DMS79 treated with DMSO at 0.1 percent for 48 hours (cell line): ENCODE results near the gene CAMK2N1.

Experiments used
- DNase-seq: peaks from one replicate; lab custom pipeline; 2025; lab: John Stamatoyannopoulos, UW

Gene CAMK2N1

GRCh38 chr1:20478057-20478635, 7.9 kb downstream of the CAMK2N1 start:
- no peak for DNase-seq

DNA sequence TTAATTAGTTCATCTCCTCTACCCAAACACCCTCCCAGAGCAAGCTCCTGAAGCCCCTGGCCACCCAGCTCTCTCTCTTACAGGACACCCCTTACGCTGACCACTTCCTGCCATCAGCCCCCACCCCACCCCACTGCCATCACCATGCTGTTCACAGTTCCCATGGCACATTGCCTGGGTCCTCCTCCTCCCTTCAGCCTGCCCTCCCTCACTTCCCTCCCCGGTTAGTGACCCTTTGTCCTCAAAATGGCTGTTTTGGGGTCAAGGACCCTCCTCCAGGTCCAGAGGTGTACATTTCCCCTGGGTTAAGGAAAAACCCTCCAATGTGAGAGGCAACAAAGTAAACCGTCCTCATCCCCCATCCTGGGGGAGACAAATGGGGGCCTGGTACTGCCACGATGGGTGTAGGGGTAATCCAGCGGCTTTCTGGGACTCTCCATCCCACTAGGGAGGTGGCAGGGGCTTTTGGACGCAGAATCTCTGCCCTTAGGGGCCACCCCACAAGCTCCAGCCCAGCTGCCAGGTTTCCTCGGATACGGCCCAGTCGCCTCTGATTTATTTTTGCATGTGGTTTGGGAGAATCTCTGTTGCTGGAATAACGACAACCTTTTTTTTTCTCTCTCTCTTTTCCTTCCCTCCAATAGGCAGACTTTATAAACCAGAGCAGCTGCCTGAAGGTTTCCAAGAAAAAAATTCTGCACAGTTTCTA, 8.5 kb downstream of the CAMK2N1 start:
- DNase-seq, result no peak

DNA sequence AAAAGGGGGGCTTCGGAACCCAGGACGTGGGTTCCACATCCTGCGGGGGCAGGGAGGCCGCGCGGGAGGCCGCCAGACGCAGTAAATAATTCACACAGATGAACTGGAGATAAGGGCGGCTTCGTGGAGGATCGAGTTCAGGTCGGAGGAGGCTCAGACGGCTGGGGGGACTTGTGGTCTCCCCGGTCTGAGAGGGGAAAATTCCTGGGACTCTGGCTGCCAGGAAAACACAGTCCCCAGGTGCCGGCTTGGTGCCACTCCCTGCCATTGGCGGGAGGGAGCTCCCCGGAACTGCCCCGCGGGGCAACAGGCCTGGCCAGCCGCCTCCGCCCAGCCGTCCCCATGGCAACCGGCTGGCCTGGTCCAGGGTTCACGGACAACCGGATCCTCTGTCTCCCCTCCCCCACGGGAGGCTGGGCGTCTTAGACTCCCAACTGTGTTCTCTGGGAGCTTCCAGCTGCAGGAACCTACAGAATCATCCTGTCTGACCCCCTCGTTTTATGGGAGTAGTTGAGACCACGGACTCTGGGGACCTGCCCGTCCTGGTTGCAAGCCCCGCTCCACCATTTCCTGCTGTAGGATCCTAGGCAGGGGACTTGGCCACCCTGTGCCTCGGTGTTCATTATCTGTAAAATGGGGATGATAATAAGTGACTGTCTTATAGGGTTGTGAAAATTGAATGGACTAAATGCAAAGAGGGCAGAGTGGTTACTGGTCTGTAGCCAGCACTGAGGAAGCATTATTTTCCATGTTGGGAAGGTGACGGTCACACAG, 9.6 kb downstream of the CAMK2N1 start:
- DNase-seq, result no peak

DNA sequence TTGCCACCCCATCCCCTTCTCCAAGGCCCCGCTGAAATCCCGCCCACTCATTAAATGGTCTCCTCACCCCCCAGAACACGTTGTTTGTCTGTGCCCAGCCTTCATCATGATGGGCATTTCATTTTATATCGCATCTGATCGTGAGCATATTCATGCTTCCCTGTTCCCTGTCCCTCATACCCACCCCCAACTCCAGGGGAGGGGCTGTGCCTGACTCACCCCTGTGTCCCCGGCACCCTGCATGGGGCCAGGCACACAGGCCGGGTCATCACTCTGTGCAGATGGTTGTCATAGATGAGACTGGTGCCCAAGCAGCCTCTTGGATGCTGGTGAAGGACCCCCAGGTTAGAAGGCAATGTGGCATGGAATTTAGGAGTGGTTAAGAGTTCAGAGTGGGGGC, 11.0 kb downstream of the CAMK2N1 start:
- DNase-seq, result no peak

GRCh38 chr1:20474333-20474975, 11.6 kb downstream of the CAMK2N1 start:
- no peak for DNase-seq

DNA sequence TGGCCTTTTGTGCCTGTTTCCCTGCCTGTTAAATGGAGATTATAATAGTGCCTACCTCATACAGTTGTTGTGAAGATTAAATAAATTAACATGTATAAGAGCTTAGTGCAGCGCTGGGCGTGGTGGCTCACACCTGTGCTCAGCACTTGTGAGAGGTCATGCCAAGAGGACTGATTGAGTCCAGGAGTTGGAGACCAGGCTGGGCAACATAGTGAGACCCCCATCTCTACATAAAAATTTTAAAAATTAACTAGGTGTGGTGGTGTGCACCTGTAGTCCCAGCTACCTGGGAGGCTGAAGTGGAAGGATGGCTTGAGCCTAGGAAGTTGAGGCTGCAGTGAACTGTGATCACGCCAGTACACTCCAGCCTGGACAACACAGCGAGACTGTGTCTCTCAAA, 12.1 kb downstream of the CAMK2N1 start:
- DNase-seq, result no peak

- DNase-seq, result no peak
Measured at GRCh38 chr1:20472860-20473711, 12.9 kb downstream of the CAMK2N1 start.

DNA sequence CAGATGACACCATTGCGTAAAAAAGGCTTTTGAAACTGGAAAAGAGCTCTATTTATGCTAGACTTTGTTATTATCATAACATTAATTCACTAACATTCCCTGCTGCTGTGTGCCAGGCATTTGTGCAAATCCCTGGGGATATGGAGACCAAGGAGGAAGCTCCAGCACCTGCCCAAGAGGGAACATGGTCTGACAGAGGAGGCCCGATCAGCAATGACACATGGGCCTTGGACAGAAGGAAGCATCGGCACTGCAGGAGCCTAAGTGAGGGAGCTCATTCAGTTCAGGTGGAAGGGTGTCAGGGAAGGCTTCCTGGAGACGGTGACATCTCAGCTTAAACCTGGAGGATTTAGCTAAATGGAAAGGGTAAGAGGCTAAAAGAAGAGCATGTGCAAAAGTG, 13.9 kb downstream of the CAMK2N1 start:
- no peak for DNase-seq

- no peak for DNase-seq
Measured at GRCh38 chr1:20470194-20470593, 15.8 kb downstream of the CAMK2N1 start.

DNA sequence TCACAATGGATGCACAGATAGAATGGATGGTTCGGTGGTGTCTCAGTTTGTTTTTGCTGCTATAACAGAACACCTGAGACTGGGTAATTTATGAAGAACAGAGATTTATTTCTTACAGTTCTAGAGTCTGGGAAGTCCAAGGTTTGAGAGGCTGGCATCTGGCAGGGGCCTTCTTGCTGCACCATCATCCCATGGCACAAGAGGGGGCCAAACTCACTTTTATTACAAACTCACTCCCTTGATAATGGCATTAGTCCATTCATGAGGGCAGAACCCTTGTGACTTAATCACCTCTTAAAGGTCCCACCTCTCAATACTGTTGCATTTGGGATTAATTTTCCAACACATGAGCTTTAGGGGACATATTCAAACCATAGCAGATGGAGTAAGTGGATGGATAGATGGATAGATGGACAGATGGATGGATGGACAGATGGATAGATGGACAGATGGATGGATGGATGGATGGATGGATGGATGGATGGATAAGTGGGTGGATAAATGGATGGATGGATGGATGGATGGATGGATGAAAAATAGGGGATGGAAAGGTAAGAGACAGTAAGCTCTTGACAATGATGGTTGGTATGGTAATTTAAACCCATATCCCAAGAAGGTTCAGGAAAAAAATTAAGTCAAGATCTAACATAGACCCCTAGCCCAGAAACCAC, 16.5 kb downstream of the CAMK2N1 start:
- DNase-seq, result no peak

DNA sequence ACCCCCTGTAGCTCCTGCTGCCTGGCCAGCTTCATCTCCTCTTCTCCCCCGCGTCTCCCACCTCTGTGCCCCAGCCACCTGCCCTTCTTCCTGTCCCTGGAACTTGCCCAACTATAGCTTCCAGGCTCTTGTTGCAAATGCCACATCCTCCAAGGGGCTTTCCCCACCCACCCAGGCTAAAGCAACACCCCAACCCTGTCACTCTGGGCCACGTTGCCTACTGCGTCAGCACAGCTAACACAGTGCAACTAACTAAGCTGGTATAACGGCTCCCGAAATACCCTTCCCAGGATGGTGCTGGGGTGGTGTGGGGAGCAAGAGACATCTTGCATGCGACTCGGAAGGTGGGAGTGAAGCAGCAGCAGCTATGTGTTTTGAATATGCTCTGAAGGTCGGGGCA, 19.7 kb downstream of the CAMK2N1 start:
- DNase-seq, result no peak

DNA sequence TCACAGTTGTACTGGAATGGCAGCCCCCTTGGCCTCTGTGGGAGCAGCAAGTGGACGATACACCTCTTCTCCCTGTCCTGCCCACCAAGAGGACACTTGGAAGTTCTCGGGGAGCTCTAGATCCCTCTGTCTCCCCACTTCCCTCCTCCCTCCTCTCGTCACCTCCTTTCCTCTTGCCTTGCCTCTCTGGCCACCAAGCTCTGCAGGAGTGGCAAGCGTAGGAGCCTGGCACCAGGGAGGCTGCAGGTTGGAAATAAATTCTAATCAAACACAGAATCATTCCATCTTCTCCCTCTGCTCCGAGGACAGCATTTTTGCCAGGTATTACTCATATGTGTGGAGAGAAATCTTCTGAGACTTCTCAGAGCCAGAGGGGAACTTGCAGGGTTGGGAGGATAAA, 20.8 kb downstream of the CAMK2N1 start:
- no peak for DNase-seq

- DNase-seq, result no peak
Measured at GRCh38 chr1:20463502-20463901, 22.5 kb downstream of the CAMK2N1 start.

DNA sequence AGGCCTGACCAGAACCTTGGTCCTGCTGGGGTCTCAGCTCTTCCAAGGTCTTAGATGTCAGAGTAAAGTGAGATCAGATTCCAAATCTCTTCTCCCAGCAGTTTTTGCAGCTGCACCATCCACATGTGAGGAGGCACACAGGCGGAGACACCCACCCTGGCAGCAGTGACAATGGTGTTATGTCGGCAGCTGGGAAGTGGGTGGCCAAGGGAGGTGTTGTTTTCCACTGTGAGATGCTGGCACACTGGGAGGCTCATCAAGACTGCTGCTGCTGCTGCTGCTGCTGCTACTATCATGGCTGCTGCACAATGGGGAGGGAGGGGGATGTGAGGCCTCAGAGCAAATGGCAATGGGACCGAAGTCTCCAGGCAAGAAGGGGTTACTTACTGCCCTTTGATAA, 23.6 kb downstream of the CAMK2N1 start:
- DNase-seq, result no peak

DNA sequence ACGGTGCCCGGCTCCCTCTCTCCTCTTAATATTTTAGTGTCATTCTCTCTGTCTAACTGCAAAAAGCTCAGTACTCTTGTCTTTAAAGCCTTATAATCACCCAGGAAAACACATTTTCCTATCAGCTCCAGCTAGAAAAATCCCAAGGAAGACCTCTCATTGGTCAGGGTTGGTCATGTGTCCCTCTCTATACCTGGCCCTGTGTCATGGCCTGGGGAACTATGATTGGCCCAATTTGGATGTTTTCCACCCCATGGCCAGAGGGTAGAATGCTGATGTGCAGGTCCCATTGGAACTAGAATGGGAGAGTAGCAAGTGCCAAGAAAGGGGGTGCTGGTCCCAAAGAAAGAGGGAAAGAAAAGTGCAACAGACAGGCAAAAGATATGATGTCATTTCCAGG, 27.3 kb downstream of the CAMK2N1 start:
- DNase-seq, result no peak

DNA sequence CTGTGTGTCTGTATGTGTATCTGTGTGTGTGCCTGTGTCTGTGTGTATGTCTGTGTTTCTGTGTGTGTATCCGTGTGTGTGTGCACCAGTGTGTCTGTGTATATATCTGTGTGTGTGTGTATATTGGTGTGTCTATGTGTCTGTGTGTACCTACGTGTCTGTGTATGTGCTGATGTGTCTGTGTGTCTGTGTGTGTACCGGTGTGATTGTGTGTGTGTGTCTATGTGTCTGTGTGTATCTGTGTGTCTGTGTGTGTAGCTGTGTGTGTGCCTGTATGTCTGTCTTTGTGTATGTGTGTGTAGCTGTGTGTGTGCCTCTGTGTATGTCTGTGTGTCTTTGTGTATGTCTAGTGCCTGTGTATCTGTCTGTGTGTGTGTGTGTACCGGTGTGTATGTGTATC, 32.0 kb downstream of the CAMK2N1 start:
- DNase-seq, result no peak

DNA sequence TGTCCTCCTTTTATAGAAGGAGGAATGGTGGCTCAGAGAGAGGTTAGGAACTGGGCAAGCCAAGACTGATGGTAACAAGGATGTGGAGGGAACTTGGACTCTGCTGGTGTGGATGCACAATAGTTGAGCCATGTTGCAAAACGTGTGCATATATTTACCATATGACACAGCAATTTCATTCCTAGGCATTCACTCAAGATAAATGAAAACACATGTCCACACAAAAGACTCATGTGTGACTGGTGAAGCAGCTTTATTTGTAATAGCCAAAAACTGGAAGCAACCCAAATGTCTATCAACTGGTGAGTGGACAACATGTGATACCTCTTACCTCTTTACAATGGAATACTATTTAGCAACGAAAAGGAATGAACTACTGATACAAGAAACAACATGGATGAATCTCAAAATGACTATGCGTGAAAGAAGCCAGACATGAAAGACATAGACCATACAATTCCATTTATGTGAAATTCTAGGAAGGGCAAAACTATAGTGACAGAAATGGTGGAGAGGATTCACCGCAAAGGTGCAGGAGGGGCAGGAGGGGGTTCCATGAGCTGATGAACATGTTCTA, 36.2 kb downstream of the CAMK2N1 start:
- no peak for DNase-seq

DNA sequence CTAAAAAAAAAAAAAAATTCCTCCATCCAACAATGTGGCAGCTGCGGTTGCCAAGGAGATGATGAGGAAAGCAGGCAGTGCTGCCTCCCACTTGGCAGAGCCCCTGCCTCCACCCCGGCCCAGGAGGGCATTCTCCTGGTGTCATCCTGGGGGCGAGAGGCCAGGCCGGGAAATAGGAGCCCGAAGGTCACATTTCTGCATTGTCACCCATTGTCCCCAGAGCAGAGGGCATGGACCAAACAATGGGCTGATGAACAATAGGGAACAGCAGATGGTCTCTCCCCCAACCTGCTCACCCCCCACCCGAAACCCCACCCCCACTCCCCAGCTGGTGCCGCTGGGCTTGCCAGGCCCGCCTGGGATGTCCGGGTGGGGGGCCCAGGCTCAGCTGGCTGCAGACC, 37.3 kb downstream of the CAMK2N1 start:
- no peak for DNase-seq

DNA sequence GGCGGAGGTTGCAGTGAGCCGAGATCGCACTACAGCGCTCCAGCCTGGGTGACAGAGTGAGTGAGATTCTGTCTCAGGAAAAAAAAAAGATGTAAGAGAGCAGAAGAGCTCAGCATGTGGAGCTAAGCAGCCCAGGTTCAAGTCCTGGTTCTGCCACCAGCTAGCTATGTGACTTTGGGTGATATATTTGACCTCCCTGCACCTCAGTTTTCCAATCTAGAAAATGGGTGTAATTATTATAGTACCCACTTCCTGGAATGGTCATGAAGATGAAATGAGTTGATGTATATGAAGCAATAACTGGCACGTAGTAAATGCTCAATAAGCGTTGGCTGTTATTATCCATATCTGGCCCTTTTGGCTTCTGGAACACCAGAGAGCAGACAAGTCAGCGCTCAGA, 38.2 kb downstream of the CAMK2N1 start:
- no peak for DNase-seq

GRCh38 chr1:20446796-20447195, 39.2 kb downstream of the CAMK2N1 start:
- no peak for DNase-seq

DNA sequence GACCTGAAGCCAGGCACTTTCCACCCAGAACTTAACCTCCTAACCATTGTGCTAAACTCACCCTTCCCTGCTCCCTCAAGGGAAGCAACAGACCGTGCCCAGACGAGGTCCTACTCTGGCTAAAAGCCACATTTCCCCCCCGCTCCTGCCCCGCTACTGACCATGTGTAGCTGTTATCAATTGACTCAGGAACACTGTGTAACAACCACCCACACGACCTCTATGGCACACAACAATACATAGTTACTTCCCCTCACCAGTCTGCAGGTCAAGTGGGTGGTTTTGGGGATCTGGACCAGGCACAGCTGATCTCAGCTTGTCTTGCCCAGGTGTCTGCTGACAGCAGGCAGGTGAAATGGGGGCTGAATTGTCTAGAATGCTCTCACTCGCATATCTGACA, 40.1 kb downstream of the CAMK2N1 start:
- no peak for DNase-seq
